Effector CD4-positive, alpha-beta T cell (primary cell): ENCODE data around the gene KRR1.

ENCODE experiments used
- DNase-seq: peaks from one replicate; pipeline ENCODE4 v3.0.0-alpha.2; 2020
- total RNA-seq: gene quantifications from one replicate; lab custom pipeline; 2026; lab: John Stamatoyannopoulos, UW

The KRR1 gene
- total RNA-seq: 163 reads per million, percentile 90 among the genes with 10 or more reads in this experiment

DNA sequence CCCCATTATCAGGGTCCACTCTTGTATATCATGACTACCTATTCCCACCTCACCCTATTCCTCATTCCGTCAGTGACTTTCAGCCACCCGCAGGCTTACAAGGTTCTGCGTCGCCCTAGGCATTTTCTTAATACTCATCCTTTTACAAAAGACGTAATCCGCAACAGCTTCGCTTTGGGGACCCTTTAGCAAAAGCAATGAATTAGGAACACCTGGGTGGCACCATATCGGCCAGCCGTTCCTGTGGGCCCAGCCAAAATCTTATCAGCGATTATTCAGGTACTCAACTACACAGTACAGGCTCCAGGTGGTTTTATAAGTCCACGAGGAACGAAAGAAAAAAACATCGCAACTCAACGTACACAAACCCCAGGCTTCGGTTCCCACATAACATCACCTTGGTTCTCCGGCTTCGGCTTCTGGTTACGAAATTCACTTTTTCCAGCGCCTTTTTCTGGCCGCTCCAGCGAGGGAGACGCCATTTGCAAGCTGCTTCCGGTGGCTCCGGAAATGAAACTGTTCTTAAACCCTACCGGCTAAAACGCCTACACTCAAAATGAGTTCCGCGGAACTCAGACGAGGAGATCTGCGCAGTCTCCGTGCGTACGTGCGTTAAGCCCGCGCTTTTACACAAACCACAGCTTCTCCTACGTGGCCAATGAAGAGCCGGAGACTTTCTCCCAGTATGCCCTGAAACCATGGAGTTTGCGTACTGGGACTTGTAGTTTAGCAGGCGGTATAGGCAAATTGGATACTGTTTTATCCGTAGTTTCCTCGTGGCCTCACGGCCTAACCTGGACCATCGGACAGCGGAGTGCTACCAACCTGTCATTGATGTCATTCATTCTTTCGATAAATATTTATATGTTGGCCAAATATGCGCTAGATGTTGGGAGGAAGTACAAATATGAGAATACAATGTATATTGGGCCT, at the start of gene KRR1:
TSS of gene KRR1 (minus strand) at position 494 of the 933 bp plus-strand sequence. CDS start at position 482, 12 bp downstream.
- peak; percentile 84 for DNase-seq

DNA sequence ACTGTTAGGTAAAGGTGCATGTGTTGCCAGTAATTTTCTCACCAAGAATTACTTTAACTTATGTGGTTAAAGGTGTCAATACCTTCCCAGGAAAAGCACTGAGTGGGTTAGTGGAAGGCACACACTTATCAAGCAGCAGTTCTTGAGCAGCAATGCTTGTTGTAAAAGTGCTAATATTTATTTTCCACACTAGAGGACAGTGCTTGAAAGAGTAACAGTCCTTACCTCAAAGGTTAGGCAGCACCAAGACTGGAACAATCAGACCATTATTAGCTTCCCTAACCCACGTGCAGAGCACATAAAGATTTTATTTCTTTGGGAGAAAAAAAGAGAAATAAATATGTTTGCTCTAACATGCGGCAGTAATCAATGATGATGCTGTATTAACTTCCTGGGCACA, 48.8 kb upstream of the KRR1 start:
- DNase-seq: no peak

DNA sequence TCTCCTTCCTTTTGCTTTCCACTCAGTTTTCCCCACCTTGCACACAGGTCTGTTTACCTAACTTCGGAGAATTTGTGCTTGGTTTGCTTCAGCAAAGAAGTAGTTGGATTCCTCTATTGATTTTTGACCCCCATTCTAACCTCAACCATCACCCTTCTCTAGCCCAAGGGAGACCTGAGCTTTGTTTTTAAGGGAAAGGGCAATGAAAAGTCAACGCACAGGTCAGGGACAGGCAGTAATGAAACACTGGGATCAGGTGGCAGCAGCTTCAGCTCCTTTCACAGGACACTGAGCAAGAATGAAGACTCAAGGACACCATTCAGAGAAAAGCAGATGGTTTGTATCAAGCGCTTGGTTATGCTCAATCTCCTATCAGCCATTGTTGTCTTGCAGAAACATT, 46.9 kb upstream of the KRR1 start:
- no peak for DNase-seq

DNA sequence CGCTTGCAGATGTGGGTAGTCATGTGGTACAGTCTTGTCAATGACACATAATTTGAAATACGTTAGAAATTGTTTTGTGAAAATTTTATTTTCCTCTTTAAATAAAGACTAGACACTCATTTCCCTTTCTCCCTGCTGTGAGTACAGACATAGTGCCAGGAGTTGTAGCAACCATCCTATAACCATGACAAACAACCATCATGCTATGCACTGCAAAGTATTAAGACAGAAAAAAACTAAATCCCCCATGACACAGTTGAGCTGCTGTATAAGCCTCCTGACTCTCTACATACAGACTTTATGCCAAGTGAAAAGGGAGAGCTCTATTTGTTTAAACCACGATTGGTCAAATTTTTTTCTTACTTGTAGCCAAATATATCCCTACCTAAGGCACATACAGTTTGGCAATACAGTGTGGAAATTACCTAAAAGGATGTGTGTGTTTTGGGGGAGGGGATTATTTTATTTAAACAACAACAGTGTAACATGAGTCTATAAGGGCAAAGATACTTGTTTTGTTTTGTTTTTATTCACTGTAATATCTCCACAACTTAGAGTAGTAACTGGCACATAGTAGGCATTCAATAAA, 45.0 kb upstream of the KRR1 start:
- no peak for DNase-seq

DNA sequence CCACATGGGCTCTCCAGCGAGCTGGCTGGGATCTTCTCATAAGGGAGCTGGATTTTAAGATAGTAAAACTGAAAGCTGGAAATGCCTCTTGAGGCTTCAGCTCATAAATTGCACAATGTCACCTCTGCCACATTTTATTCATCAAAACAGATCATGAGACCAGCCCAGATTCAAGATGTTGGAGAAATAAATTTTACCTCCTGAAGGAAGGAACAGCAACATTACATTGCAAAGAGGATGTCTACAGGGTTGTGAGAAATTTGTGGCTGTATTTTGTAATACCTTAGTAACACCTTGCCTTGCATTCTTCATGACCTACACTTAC, 43.1 kb upstream of the KRR1 start:
- no peak for DNase-seq

DNA sequence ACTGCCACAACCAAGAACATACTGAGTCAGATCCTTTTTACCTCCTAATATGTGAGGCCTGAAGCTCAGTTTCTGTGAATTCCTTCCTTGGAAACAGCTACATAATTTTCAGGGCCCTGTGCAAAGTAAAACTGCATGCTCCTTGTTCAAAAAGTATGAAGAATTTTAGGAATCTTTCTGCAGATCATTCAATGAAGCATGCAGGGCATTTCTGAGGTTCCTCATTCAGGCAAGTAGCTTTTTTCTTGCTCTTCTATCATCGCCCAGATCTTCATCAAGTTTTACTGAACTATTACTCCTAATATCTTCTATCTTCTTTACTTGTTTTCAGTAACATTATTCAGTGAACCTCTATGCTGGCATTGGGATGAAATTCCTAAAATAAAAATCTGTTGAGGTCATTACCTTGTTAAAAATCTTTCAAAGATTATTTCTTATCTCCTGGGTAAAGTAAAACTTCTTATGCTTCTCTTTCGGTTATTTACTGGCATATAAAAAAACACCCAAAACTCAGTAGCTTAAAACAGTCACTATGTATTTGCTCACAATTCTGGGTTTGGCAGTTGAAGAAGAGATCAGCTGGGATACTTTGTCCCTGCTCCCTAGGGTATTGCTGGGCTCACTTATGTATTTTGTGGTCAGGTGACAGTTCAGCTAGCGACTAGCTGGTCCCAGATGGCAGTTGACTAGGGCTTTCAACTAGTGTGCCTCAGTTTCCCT, 42.6 kb upstream of the KRR1 start:
- no peak for DNase-seq

DNA sequence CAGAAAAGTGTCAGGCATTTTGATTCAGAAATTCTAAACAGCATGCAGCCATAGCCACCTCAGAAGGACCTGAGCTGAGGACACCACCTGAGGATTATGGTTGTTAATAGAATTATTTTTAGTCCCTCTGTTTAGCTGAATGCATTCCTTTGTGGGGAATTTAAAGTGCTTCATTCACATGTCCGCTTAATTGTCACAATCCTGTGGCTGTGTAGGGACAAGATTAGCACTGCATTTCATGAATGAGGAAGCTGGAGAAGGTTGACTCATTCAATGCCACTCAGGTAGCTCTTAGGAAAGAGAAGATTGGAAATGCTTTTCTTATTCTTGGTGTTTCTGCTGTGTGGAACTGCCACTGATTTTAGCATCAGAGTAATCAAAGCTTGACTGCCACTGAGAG, 42.0 kb upstream of the KRR1 start:
- no peak for DNase-seq

DNA sequence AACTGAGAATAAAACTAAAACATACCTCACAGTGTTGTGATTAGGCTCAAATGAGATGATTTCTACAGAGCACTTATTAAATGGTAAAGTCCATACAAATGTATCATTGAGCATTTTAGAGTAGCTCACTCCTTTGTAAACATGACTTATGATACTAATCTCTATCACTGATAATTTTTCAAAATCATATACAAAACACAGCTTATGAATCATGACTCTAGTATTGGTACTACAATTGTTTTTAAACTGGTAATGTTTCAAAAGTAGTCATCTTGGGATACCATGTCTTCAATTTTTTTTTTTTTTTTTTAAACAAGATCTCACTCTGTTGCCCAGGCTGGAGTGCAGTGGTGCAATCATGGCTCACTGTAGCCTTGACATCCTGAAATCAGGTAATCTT, 40.1 kb upstream of the KRR1 start:
- DNase-seq: no peak

DNA sequence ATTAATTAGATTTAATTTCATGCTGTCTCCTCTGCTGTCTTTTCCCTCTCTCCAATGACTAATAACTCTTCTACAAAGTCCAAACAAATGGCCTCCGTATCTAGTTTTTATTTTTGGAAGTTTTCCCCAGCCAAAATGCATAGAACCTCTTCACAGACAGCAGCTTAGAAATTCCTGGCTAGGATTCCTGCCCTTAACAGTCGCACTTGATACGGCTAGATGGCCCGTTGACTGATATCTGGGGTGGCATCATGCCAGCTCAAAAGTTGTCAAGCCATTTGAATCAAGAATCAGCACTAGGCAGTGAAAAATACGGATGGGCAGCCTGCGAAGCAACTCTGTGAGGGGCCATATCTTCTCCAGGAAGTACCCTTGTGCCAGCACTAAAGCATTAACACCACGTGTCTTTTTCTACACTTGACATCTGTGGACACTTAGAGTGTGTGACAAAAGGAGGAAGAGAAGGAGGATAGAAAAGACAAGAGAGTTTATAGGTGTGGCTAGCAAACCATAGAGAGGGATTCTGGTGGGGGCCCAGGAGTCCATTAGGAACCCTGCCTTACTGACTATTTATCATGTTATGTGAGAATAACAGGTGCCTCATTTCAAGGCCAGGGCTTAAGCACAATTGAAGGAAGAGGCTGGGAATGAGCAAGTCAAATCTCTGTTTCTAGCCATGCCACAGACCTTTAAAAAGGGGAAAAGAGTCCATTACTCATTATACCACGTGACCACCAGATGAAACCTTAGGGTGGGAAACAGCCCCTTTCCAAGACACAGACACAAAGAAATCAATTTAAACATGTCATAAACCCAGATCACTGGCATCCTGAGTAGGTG, 39.2 kb upstream of the KRR1 start:
- no peak for DNase-seq

DNA sequence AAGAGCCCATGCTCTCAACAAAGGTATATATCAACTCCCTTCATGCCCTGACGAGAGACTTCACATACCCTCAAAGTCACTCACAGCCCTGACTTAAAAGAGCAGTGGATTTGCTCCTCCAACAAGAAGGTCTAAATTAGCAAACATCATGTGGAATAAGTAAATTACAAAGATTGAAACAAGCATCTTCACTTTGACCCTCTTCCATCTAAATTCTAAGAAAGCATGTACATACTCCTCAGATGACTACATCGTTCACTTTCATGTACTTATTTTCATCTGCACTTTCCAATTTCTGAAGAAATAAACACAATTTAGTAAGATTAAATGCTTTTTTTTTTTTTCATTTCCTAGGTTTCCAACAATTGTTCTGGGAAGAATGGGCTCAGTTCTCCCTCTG, 38.6 kb upstream of the KRR1 start:
- DNase-seq: no peak

DNA sequence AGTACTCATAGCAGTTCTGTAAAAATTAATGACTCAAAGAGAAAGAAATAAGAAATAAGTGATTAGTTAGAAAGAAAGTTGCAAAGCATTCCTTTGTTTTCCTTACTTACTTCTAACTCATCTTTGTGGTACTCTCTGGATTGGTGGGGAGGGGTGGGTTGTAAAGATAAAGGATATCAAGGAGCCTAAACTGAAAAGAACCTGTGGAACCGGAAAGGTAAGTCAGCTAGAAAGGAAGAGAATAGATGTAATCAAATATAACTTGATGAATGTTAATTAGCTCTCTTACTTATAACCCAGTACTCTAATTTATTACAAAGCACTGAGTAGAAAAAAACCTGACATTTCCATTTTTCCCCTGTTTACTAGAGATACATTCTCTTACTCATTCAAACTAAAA, 37.5 kb upstream of the KRR1 start:
- DNase-seq: no peak

DNA sequence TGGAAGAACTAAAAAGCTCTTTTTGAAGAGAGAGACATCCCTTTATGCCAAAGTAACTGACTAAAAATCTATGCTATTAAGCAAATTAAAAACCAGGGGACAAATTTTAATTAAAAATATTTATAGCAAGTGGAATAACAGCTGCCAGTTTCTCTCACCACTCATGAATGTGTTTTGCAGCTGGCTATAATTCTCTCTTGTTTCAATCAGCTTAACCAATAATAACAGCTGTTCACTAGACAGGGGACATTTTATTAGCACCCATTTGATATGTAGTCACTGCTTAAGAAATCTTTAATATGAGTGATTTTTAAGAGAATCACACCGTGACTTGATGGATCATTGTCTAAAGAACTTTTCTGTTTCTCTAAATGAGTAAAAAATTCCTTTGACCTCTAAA, 34.2 kb upstream of the KRR1 start:
- no peak for DNase-seq

DNA sequence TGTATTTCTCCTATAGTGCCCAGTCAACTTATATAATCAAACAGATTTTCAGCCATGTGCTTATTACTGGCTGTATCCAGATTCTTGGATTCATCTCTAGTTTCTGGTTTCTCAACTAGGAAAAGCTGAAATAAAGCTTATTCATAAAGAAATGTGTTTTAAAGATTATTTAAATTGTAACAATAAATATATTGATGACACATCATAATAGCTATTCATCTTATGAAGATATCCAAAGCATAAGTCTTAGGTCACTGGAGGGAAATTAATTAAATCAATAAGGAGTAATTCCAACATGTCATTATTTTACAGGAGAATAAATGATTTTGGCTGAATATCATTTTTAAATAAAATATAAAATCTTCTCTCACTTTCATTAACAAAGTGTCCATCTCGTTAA, 32.1 kb upstream of the KRR1 start:
- DNase-seq: no peak

DNA sequence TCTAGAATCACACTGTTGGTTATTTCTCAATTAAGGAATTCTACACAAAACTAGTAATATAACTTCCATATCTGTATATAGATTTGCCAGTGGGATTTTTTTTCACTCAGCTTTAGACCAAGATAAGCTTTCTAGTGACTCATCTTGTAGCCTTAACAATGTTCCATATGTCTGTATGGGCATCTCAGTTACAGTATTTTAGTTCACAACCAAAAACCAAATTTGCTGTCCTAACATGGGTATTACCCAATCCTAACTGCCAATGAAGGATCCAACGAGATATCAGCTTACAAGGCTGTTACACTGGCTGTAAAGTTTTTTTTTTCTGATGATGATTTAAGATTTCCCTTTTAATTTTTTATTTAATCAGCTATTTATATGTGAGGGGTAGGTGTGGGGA, 31.5 kb upstream of the KRR1 start:
- no peak for DNase-seq

DNA sequence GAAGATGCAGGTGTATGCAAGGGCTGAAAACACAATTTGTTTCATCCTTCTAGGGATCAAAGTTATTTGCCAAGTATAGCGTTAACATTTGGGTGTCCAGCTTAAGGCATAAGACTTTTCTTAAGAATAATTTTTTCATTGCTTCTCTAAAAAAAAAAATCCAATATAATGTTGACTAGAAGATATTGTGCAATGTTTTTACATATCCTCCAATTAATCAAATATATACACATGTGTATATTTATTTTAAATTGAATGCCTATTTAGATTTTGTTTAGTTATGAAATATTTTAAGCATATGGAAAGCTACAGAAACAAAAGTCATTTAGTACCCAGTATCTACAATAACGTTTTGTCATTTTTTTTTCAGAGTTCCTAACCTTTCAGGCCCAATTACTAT, 28.5 kb upstream of the KRR1 start:
- DNase-seq: no peak

DNA sequence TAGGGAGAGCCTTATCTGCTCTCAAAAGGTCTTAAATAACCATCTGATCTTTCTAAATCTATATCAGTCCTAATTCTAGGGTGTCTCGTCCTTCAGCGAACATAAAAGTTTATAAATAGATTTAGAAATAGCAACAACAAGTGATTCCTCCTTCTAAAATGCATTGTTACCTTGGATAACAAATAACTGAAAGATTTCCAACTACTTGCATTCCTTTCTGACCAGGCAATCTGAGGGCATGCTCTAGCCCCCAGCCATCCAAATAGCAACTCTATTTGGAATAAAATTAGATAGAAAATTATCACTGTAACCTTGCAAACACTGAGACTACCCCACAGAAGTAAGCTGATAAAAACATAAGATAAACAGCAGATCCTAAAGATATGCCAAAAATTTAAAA, 21.8 kb upstream of the KRR1 start:
- no peak for DNase-seq

DNA sequence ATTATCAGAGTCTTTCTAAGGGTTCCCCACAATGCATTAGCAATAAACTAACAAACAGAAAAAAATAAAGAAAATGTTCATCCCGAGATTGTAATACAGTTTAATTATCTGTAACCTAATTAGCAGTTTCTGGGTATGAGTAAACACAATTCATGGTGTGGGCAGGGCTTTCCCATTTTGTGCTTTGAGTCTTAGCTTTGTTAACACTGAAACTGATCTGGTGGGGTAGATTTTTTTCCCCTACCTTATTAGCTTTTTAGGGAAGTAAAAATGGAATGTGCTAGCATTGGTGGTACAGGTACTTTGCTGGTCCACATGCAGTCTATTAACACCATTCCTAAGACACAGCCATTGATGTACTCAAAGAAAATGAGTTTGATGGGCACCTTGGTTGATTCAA, 18.4 kb upstream of the KRR1 start:
- no peak for DNase-seq

DNA sequence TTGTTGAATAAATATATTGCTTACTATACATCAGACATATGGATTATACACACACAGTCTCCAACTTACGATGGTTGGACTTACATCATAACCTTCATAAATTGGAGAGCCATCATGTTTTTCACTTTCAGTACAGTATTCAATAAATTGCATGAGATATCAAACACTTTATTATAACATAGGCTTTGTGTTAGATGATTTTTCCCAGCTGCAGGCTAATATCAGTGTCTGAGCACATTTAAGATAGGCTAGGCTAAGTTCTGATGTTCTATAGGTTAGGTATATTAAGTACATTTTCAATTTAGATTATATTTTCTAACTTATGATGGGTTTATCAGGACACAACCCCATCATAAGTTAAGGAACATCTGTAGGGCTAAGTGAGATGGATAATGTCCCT, 17.9 kb upstream of the KRR1 start:
- DNase-seq: no peak

DNA sequence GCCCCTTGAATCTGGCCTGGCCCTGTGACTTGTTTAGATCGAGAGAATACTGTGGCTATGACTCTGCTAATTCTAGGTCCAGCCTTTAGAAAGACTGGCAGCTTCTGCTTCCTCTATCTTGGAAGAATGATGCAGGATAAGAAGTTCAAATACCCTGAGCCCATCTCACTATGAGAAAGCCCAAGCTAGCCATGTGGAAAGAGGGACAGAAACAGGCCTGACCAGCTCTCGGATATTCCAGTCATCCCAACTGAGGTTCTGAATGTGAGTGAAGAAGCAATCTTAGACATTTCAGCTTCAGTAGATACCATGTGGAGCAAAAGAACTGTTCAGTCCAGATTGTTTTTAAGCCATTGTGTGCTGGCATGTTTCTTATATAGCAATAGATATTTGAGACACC, 17.3 kb upstream of the KRR1 start:
- DNase-seq: no peak

DNA sequence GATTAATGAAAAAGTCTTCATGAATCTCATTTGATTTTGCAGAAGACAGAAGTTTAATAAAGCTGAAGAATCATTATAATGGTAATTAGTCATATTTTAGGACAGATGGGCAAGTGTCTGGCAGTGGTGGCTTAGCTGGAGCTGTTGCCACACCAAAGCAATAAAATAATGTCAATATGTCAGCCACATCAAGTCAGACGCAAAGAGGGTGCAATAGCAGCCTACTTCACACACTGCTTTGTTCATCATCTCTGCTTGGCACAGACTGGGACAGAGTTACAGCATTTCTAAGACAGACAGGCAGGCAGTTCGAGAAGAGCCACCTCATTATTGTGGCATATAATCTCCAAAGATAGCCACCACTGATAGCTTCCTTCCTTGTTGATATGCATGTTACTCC, 16.9 kb upstream of the KRR1 start:
- no peak for DNase-seq

DNA sequence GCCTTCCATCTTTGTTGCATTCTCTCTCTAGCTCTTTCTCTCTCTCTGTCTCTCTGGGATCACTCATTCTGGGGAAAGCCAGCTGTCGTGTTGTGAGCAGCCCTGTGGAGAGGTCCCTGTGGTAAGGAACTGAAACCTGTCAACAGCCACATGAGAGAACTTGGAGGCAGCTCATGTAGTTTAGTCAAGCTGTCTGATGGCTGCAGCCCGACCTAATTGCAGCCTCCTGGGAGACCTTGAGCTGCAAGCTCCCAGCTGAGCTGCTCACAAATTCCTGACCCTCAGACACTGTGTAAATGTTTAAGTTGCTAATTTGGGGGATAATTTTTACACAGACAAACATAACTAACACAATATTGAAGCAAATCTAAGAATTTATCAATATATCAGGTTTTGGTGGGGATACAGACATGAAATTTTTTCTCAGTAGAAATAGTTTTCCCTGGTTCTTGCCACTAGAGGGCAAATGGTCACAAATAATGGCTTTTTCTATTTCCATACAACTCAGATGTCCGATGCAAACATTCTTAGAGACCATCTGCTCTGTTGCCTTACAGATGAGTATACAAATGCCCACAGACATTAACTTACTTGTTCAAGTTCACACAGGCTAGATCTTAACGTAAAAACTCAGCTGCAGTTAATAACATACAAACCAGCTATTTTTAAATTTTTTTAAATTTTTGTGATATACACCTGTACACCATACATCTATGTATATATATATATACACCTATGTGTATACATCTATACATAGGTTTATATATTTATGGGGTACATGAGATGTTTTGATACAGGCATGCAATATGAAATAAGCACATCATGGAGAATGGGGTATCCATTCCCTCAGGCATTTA, 15.5 kb upstream of the KRR1 start:
- DNase-seq: no peak

DNA sequence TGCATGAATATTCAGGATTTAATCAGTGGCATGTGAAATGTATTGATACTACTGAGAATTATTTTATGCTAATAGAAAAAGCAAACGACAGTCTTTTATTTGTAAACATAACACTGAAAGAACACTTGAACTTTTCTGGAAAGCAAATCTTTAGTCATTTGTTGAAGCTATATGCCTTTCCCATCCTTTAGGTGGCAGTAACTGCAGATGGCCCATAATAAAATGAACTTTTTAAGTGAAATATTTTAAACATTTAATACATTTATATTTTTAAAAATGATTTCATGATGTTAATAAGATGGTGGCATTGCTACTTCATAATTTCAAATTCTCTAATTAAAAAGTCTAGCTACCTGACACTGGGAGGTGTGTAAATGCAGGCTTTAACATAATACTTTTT, 13.9 kb upstream of the KRR1 start:
- no peak for DNase-seq
